ENCODE measurements around the gene SLC6A1.

GRCh38 chr3:11056531-11057050, 64.0 kb downstream of the SLC6A1 start:
- TF ChIP-seq POLR2AphosphoS5 (IDR thresholded peaks at IDR 0.05; ENCODE audit: low read depth, low read length) = no peak
- no peak for TF ChIP-seq RAD21 (IDR thresholded peaks at IDR 0.05; ENCODE audit: low read depth)
- TF ChIP-seq, protein P1, sequence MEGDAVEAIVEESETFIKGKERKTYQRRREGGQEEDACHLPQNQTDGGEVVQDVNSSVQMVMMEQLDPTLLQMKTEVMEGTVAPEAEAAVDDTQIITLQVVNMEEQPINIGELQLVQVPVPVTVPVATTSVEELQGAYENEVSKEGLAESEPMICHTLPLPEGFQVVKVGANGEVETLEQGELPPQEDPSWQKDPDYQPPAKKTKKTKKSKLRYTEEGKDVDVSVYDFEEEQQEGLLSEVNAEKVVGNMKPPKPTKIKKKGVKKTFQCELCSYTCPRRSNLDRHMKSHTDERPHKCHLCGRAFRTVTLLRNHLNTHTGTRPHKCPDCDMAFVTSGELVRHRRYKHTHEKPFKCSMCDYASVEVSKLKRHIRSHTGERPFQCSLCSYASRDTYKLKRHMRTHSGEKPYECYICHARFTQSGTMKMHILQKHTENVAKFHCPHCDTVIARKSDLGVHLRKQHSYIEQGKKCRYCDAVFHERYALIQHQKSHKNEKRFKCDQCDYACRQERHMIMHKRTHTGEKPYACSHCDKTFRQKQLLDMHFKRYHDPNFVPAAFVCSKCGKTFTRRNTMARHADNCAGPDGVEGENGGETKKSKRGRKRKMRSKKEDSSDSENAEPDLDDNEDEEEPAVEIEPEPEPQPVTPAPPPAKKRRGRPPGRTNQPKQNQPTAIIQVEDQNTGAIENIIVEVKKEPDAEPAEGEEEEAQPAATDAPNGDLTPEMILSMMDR (IDR thresholded peaks at IDR 0.05 in 2 of 3, conservative IDR thresholded peaks at IDR 0.05 in 1 of 3; ENCODE audit: borderline replicate concordance in 1 of 3, insufficient read depth in 1 of 3, low read depth in 2 of 3, low read length in 2 of 3) = no peak
- no peak for TF ChIP-seq SP1 (IDR thresholded peaks at IDR 0.05; ENCODE audit: low read depth)

Measured in HCT116 (cell line).